H9 (cell line): ENCODE data around the gene NAPSA. TPM values are rescaled to one million over a fixed set of nuclear protein-coding genes. Genes with fewer than 3 reads are reported as not detected.
A peak's percentile ranks its signal among the peaks of the same experiment; 100 is the strongest.

Experiments
- DNase-seq: peaks from one replicate; pipeline ENCODE4 v3.0.0-alpha.2; 2017
- H2AFZ ChIP-seq: one replicate; pipeline ENCODE4 v1.6.1; 2013; ENCODE audit warnings: mild to moderate bottlenecking, low read length, control low read depth, moderate library complexity
- H2AK5ac ChIP-seq: 2 replicates; pipeline ENCODE4 v1.6.1; 2013; ENCODE audit warnings: low read length, control low read depth, mixed read lengths; ENCODE audit not compliant: insufficient read length
- H2BK120ac ChIP-seq: one replicate; pipeline ENCODE4 v1.6.1; 2013; ENCODE audit warnings: low read depth, mild to moderate bottlenecking, low read length, control low read depth, inconsistent platforms; ENCODE audit not compliant: poor library complexity, severe bottlenecking
- H2BK12ac ChIP-seq: 2 replicates; pipeline ENCODE4 v1.6.1; 2013; ENCODE audit warnings: low read length, control low read depth, mixed read lengths, low read depth; ENCODE audit not compliant: insufficient read length
- H2BK15ac ChIP-seq: 2 replicates; pipeline ENCODE4 v1.6.1; 2013; ENCODE audit warnings: low read depth, low read length, control low read depth
- H2BK20ac ChIP-seq: one replicate; pipeline ENCODE4 v1.6.1; 2013; ENCODE audit warnings: low read depth, mild to moderate bottlenecking, low read length, control low read depth, inconsistent platforms; ENCODE audit not compliant: poor library complexity, severe bottlenecking
- H2BK5ac ChIP-seq: 2 replicates; pipeline ENCODE4 v1.6.1; 2013; ENCODE audit warnings: low read length, control low read depth, mixed read lengths; ENCODE audit not compliant: insufficient read length
- H3K14ac ChIP-seq: 2 replicates; pipeline ENCODE4 v1.6.1; 2013; ENCODE audit warnings: low read length, control low read depth; ENCODE audit not compliant: insufficient read depth
- H3K18ac ChIP-seq: 2 replicates; pipeline ENCODE4 v1.6.1; 2013; ENCODE audit warnings: low read depth, mild to moderate bottlenecking, mixed read lengths, low read length, control low read depth; ENCODE audit not compliant: insufficient read length
- H3K23ac ChIP-seq: 2 replicates; pipeline ENCODE4 v1.6.1; 2013; ENCODE audit warnings: low read length, control low read depth, mixed read lengths, low read depth; ENCODE audit not compliant: insufficient read length
- H3K23me2 ChIP-seq: 2 replicates; pipeline ENCODE4 v1.6.1; 2013; ENCODE audit warnings: low read depth, mild to moderate bottlenecking, mixed read lengths, low read length, control low read depth; ENCODE audit not compliant: insufficient read length, poor library complexity, severe bottlenecking
- H3K27ac ChIP-seq: 2 replicates; pipeline ENCODE4 v1.5.1; 2013; ENCODE audit warnings: low read length, control low read depth, mixed read lengths, low read depth; ENCODE audit not compliant: insufficient read length
- H3K27me3 ChIP-seq: 2 replicates; pipeline ENCODE4 v1.6.1; 2013; ENCODE audit warnings: low read length, control low read depth, inconsistent platforms; ENCODE audit not compliant: insufficient read depth
- H3K4ac ChIP-seq: 2 replicates; pipeline ENCODE4 v1.6.1; 2013; ENCODE audit warnings: low read depth, mild to moderate bottlenecking, control low read depth, inconsistent platforms, low read length, moderate library complexity
- H3K4me1 ChIP-seq: 2 replicates; pipeline ENCODE4 v1.6.1; 2013; ENCODE audit warnings: low read length, control low read depth, inconsistent platforms; ENCODE audit not compliant: insufficient read depth
- H3K4me2 ChIP-seq: 2 replicates; pipeline ENCODE4 v1.6.1; 2013; ENCODE audit warnings: low read length, control low read depth, mixed read lengths; ENCODE audit not compliant: insufficient read length, insufficient read depth
- H3K56ac ChIP-seq: 2 replicates; pipeline ENCODE4 v1.6.1; 2013; ENCODE audit warnings: low read depth, mild to moderate bottlenecking, mixed read lengths, low read length, control low read depth; ENCODE audit not compliant: insufficient read length
- H3K79me1 ChIP-seq: 2 replicates; pipeline ENCODE4 v1.6.1; 2013; ENCODE audit warnings: low read depth, mild to moderate bottlenecking, moderate library complexity, low read length, control low read depth, inconsistent platforms; ENCODE audit not compliant: insufficient read depth, poor library complexity, severe bottlenecking
- H3K79me2 ChIP-seq: 2 replicates; pipeline ENCODE4 v1.6.1; 2013; ENCODE audit warnings: low read length, control low read depth, inconsistent platforms; ENCODE audit not compliant: insufficient read depth
- H3K9ac ChIP-seq: 2 replicates; pipeline ENCODE4 v1.6.1; 2013; ENCODE audit warnings: low read length, control low read depth, mixed read lengths; ENCODE audit not compliant: insufficient read length; ENCODE audit errors: extremely low read depth
- H3K9me3 ChIP-seq: one replicate; pipeline ENCODE4 v1.6.1; 2013; ENCODE audit warnings: low read depth, low read length, inconsistent platforms; ENCODE audit not compliant: control insufficient read depth
- H3T11ph ChIP-seq: one replicate; pipeline ENCODE4 v1.6.1; 2013; ENCODE audit warnings: mild to moderate bottlenecking, low read length, control low read depth, inconsistent platforms
- H4K20me1 ChIP-seq: one replicate; pipeline ENCODE4 v1.6.1; 2013; ENCODE audit not compliant: control insufficient read depth, insufficient read length, insufficient read depth
- H4K5ac ChIP-seq: 2 replicates; pipeline ENCODE4 v1.6.1; 2013; ENCODE audit warnings: low read depth, mild to moderate bottlenecking, mixed read lengths, low read length, control low read depth; ENCODE audit not compliant: insufficient read length
- H4K8ac ChIP-seq: replicated peaks from 2 replicates; pipeline ENCODE4 v1.6.1; 2013; ENCODE audit warnings: low read length, control low read depth, mixed read lengths, low read depth; ENCODE audit not compliant: insufficient read length
- H4K91ac ChIP-seq: 2 replicates; pipeline ENCODE4 v1.6.1; 2013; ENCODE audit warnings: low read depth, mild to moderate bottlenecking, moderate library complexity, mixed read lengths, low read length, control low read depth; ENCODE audit not compliant: insufficient read length
- H3K27ac Mint-ChIP-seq, 3 experiments: 2 replicates in 2 of 3; 3 replicates in 1 of 3; pipeline ENCODE4 v1.8.0; 2020 to 2021; ENCODE audit warnings: mixed read lengths in 3 of 3, mild to moderate bottlenecking in 1 of 3, moderate library complexity in 1 of 3
- H3K27me3 Mint-ChIP-seq: 2 replicates; pipeline ENCODE4 v1.8.0; 2021; ENCODE audit warnings: low read depth, mild to moderate bottlenecking, moderate library complexity, mixed read lengths
- H3K36me3 Mint-ChIP-seq, 3 experiments: 2 replicates in 2 of 3; 3 replicates in 1 of 3; pipeline ENCODE4 v1.8.0; 2020 to 2021; ENCODE audit warnings: low read depth in 3 of 3, mixed read lengths in 3 of 3; ENCODE audit not compliant: insufficient read depth in 1 of 3
- H3K4me1 Mint-ChIP-seq, 2 experiments: 2 replicates each; pipeline ENCODE4 v1.8.0; 2020; ENCODE audit warnings: mixed read lengths in 2 of 2
- H3K4me3 Mint-ChIP-seq, 2 experiments: 2 replicates in 1 of 2; 3 replicates in 1 of 2; pipeline ENCODE4 v1.8.0; 2020 to 2021; ENCODE audit warnings: mild to moderate bottlenecking in 2 of 2, mixed read lengths in 2 of 2, moderate library complexity in 1 of 2
- H3K9me3 Mint-ChIP-seq, 2 experiments: 2 replicates in 1 of 2; 3 replicates in 1 of 2; pipeline ENCODE4 v1.8.0; 2020; ENCODE audit warnings: mild to moderate bottlenecking in 2 of 2, mixed read lengths in 2 of 2, moderate library complexity in 1 of 2
- CTCF ChIP-seq: fragments of 200-600 bp; sonication (generic); conservative IDR thresholded peaks from 3 replicates; pipeline ENCODE4 v1.8.0; 2021; ENCODE audit warnings: antibody characterized with exemption, mild to moderate bottlenecking
- WGBS: extraction: QIAGEN DNeasy Blood & Tissue Kit; methylation state at CpG from one replicate; pipeline ENCODE4 v1.1.7; 2013; ENCODE audit warnings: missing lambda C conversion rate, low lambda C conversion rate, mixed read lengths; ENCODE audit not compliant: insufficient read length; ENCODE audit errors: extremely low coverage; 5-methylcytosine and 5-hydroxymethylcytosine counted together
- total RNA-seq: library from RNA; stranded (reverse); gene quantifications from 2 replicates; pipeline ENCODE4 v1.2.1, GENCODE V29; 2021

The NAPSA gene
- total RNA-seq, 1 experiment from 2014 or later: 0.44 TPM

- no peaks in the 10 kb centered on the region for H3K79me2 ChIP-seq
- H2AK5ac ChIP-seq: no peak overlapping the region
- TF ChIP-seq CTCF: no peak
- Mint-ChIP-seq H3K27me3 (peaks cover 4% of the 10 kb centered on the region; the same call in 1 of the 2 replicates), H3K4me1 (peaks cover 0 to 10% of the 10 kb centered on the region in 2 experiments; a peak in 2 of 4 replicates), H3K9me3 (peaks cover 0 to 4% of the 10 kb centered on the region in 2 experiments; a peak in 1 of 5 replicates), H3K36me3 (peaks cover 26 to 45% (median 41%) of the 10 kb centered on the region in 3 experiments; a peak in 6 of 7 replicates), H3K27ac (peak overlapping the region in 2 of 3 experiments; percentile 82 to 96; a peak in 3 of 7 replicates), H3K4me3 (peak overlapping the region; percentile 96 to 98; a peak in 2 of 5 replicates)
- no peak overlapping the region for H2AFZ ChIP-seq
- no CpG with 5 or more reads among the region's 9 CpGs for WGBS
- no peak overlapping the region for H3T11ph ChIP-seq
- no peak overlapping the region for H3K18ac ChIP-seq
- H3K23ac ChIP-seq: no peak overlapping the region
- no peak for DNase-seq
- H4K20me1 ChIP-seq: no peaks in the 10 kb centered on the region
- H2BK12ac ChIP-seq: no peak overlapping the region
- H4K91ac ChIP-seq: no peak overlapping the region
- no peak overlapping the region for H2BK20ac ChIP-seq
- no peak overlapping the region for H3K56ac ChIP-seq
- H3K9me3 ChIP-seq: no peaks in the 10 kb centered on the region
- no peak overlapping the region for H3K27ac ChIP-seq
- peak overlapping the region; percentile 26 for H3K4me2 ChIP-seq
- no peak overlapping the region for H2BK15ac ChIP-seq
- H3K4me1 ChIP-seq: no peaks in the 10 kb centered on the region
- no peak overlapping the region for H2BK120ac ChIP-seq
- H3K27me3 ChIP-seq: no peaks in the 10 kb centered on the region
- no peaks in the 10 kb centered on the region for H3K79me1 ChIP-seq
- H3K4ac ChIP-seq: no peak overlapping the region
- H4K8ac ChIP-seq: no peak overlapping the region
- H3K9ac ChIP-seq: no peak overlapping the region
- no peak overlapping the region for H3K14ac ChIP-seq
- H3K23me2 ChIP-seq: no peaks in the 10 kb centered on the region
- no peak overlapping the region for H4K5ac ChIP-seq
- H2BK5ac ChIP-seq: no peak overlapping the region
Observed at GRCh38 chr19:50377517-50377916, 12.1 kb upstream of the NAPSA start.
